Measurements from ENCODE around the gene ANAPC16. TPM values are rescaled to one million over a fixed set of nuclear protein-coding genes. Genes with fewer than 3 reads are reported as not detected.
A peak's percentile ranks its signal among the peaks of the same experiment; 100 is the strongest.

The ANAPC16 gene
- total RNA-seq, 4 donors from 2014 or later: 106 to 157 (median 143) TPM

DNA sequence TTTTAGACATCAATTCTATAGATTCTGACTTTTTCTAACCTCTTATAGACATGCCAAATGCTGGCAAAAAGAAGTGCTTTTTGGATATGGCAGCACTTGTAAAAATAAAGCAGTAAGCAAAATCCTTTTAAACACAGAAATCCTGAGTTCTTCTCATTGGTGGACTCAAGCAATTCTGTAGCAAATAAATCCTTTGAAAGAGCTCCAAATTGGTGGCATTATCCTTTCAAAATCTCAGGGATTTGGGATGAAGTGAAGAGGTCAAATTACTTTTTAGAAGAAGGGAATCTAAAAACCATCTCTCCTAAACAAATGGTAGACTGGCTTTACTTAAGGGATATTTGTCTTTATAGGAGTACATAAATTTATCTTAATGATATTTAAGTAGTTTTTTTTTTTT, 17.8 kb downstream of the ANAPC16 start:
- peaks cover 38 to 76% (median 64%) of the 10 kb centered on the region in 4 donors for H3K36me3 ChIP-seq
- H3K4me1 ChIP-seq: peaks cover 13 to 29% (median 24%) of the 10 kb centered on the region in 4 donors
- no peaks in the 10 kb centered on the region for H3K27me3 ChIP-seq
- intact Hi-C loops (cut with DNase I): no loop called here
- TF ChIP-seq EP300 (IDR thresholded peaks at IDR 0.05): no peak
- no peak for TF ChIP-seq POLR2A (IDR thresholded peaks at IDR 0.05; ENCODE audit: low read depth)
- no peak for TF ChIP-seq POLR2AphosphoS5 (IDR thresholded peaks at IDR 0.05)
- TF ChIP-seq, protein P1, sequence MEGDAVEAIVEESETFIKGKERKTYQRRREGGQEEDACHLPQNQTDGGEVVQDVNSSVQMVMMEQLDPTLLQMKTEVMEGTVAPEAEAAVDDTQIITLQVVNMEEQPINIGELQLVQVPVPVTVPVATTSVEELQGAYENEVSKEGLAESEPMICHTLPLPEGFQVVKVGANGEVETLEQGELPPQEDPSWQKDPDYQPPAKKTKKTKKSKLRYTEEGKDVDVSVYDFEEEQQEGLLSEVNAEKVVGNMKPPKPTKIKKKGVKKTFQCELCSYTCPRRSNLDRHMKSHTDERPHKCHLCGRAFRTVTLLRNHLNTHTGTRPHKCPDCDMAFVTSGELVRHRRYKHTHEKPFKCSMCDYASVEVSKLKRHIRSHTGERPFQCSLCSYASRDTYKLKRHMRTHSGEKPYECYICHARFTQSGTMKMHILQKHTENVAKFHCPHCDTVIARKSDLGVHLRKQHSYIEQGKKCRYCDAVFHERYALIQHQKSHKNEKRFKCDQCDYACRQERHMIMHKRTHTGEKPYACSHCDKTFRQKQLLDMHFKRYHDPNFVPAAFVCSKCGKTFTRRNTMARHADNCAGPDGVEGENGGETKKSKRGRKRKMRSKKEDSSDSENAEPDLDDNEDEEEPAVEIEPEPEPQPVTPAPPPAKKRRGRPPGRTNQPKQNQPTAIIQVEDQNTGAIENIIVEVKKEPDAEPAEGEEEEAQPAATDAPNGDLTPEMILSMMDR (IDR thresholded peaks at IDR 0.05): no peak
- peak overlapping the region in 1 of 4 donors; percentile 26 for H3K27ac ChIP-seq (replicated peaks in 1 of 4)
- no peak for DNase-seq (ENCODE audit: extremely low spot score)
- H3K4me3 ChIP-seq: no peak overlapping the region
- no peaks in the 10 kb centered on the region for H3K9me3 ChIP-seq

DNA sequence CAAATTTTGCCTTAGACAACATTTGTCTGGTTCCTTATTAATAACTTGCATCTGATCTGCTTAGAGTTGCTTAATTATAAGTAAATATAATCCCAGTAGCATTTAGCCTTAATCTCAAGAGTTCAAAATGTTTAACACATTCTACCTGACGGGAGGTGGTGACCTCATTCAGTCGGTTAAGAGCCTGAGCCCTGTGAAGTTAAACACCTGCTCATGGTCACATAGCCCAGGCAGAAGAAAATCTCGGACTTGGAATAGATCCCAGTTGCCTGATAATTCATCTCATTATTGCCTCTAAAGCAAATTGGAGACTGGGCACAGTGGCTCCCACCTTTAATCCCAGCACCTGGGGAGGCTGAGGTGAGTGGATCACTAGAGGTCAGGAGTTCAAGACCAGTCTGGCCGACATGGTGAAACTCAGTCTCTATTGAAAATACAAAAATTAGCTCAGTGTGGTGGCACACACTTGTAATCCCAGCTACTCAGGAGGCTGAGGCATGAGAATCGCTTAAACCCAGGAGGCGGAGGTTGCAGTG, 18.8 kb downstream of the ANAPC16 start:
- DNase-seq (ENCODE audit: extremely low spot score): no peak
- Histone ChIP-seq H3K4me1 (peaks cover 3 to 25% (median 14%) of the 10 kb centered on the region in 4 donors), H3K36me3 (peaks cover 38 to 76% (median 63%) of the 10 kb centered on the region in 4 donors), H3K27ac (replicated peaks in 1 of 4) (peak overlapping the region in 1 of 4 donors; percentile 31), H3K9me3 (no peaks in the 10 kb centered on the region), H3K4me3 (no peak overlapping the region), H3K27me3 (no peaks in the 10 kb centered on the region)
- TF ChIP-seq POLR2A (IDR thresholded peaks at IDR 0.05; ENCODE audit: low read depth) (no peak), EP300 (IDR thresholded peaks at IDR 0.05) (no peak), POLR2AphosphoS5 (IDR thresholded peaks at IDR 0.05) (no peak)
- TF ChIP-seq, protein P1 (IDR thresholded peaks at IDR 0.05): no peak
- WGBS: 67% methylated on average over 6 of the region's 6 CpGs
- intact Hi-C loops (cut with DNase I): no loop called here

DNA sequence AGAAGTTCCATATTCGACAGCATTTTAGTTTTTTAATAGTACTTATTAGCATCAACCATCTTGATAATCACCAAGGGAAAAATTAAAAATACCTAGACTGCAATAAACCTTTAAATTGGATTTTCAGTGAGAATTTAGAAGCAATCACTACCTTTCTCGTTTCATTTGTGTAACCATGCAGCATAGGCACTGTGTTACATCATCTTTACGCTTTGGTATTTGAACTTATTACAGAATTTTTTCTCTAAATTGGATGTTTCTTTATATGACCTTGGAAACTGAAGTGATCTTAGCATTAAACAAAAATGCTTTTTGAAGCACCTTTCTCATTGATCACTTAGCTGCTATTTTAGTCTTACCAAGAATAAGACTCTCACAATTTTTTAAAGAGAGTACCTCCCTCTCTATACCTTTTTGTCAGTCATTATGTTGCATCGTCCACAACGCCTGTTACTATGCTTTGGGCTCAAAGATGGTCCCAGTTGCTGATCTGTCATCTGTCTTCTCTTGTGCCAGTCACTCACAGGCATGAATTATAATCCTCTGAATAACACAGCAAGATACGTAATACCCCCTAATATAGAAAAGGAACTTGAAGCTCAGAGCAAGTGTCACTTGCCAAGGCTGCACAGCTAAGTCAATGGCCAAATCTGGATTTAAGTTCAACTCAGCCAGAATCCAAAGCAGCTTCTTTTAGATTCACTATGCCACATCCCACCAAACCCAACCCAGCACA, 19.9 kb downstream of the ANAPC16 start:
- Histone ChIP-seq H3K27me3 (no peaks in the 10 kb centered on the region), H3K27ac (replicated peaks in 1 of 4) (no peak overlapping the region), H3K36me3 (peaks cover 35 to 70% (median 62%) of the 10 kb centered on the region in 4 donors), H3K9me3 (no peaks in the 10 kb centered on the region), H3K4me3 (no peak overlapping the region), H3K4me1 (peaks cover 0 to 17% (median 4%) of the 10 kb centered on the region in 4 donors)
- DNase-seq (ENCODE audit: extremely low spot score): no peak
- intact Hi-C loops (cut with DNase I): no loop called here
- TF ChIP-seq EP300 (IDR thresholded peaks at IDR 0.05) (no peak), POLR2AphosphoS5 (IDR thresholded peaks at IDR 0.05) (no peak), POLR2A (IDR thresholded peaks at IDR 0.05; ENCODE audit: low read depth) (no peak)
- TF ChIP-seq, protein P1 (IDR thresholded peaks at IDR 0.05): no peak
- 87% methylated on average over 6 of the region's 6 CpGs for WGBS

DNA sequence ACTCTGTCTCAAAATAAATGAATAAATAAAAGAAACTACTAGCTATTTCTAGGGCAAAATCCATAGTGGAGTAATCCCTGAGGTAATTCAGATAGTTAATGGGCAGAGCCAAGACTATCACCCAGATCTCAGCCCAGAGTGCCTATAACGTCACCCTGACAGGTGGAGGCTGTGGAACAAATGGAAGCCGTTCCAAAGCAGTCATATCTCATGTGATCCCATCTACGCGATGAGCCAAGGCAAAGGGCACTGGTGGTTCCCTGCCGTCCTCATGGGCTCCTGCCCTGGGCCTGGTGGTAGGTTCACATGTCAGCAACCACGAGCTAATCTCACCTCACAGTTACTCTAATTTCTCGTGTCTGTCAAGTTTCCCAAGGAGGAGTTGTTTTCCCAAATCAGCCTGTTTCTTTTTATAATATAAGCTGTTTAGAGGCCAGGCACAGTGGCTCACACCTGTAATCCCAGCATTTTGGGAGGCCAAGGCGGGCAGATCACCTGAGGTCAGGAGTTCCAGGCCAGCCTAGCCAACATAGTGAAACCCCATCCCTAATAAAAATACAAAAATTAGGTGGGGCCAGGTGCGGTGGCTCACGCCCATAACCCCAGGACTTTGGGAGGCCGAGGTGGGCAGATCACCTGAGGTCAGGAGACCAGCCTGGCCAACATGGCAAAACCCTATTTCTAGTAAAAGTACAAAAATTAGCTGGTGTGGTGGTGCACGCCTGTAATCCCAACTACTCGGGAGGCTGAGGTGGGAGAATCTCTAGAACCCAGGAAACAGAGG, 22.8 kb downstream of the ANAPC16 start:
- intact Hi-C loops (cut with DNase I): no loop called here
- Histone ChIP-seq H3K4me3 (no peak overlapping the region), H3K9me3 (no peaks in the 10 kb centered on the region), H3K27ac (replicated peaks in 1 of 4) (no peak overlapping the region), H3K36me3 (peaks cover 23 to 41% (median 33%) of the 10 kb centered on the region in 4 donors), H3K27me3 (no peaks in the 10 kb centered on the region), H3K4me1 (peaks cover 23 to 36% (median 26%) of the 10 kb centered on the region in 4 donors)
- 89% methylated on average over 12 of the region's 13 CpGs for WGBS
- no peak for DNase-seq (ENCODE audit: extremely low spot score)
- TF ChIP-seq POLR2AphosphoS5 (IDR thresholded peaks at IDR 0.05): no peak
- TF ChIP-seq, protein P1 (IDR thresholded peaks at IDR 0.05): no peak
- TF ChIP-seq EP300 (IDR thresholded peaks at IDR 0.05): no peak
- no peak for TF ChIP-seq POLR2A (IDR thresholded peaks at IDR 0.05; ENCODE audit: low read depth)
